CD4-positive, CD25-positive, alpha-beta regulatory T cell (primary cell): ENCODE results near the gene VIPR2. TPM values are rescaled to one million over a fixed set of nuclear protein-coding genes. Genes with fewer than 3 reads are reported as not detected.
A peak's percentile ranks its signal among the peaks of the same experiment; 100 is the strongest.

Source experiments
- ATAC-seq, 2 donors: fragments of 150-1000 bp; cut with Tn5 transposase; one replicate each; pipeline ENCODE4 v1.10.0; 2021; ENCODE audit warnings: low read depth in 2 of 2, moderate number of reproducible peaks in 2 of 2, moderate library complexity in 1 of 2
- DNase-seq, 3 donors: peaks; one replicate each; pipeline versions ENCODE4 v3.0.0 to v3.0.0-alpha.2; 2012 to 2022; ENCODE audit warnings: mixed read lengths in 1 of 3
- H3K27ac ChIP-seq: one replicate; pipeline ENCODE4 v1.7.0; 2013; ENCODE audit warnings: mild to moderate bottlenecking, low read length; ENCODE audit not compliant: insufficient read depth, poor library complexity, severe bottlenecking
- H3K27me3 ChIP-seq: one replicate; pipeline ENCODE4 v1.7.0; 2013; ENCODE audit warnings: low read length; ENCODE audit not compliant: control insufficient read depth, insufficient read depth
- H3K36me3 ChIP-seq: one replicate; pipeline ENCODE4 v1.7.0; 2013; ENCODE audit warnings: mild to moderate bottlenecking, low read length, moderate library complexity; ENCODE audit not compliant: control insufficient read depth, insufficient read depth
- H3K4me1 ChIP-seq: 2 replicates; pipeline ENCODE4 v1.7.0; 2013; ENCODE audit warnings: mild to moderate bottlenecking, low read length; ENCODE audit not compliant: insufficient read depth, control insufficient read depth, poor library complexity, severe bottlenecking
- H3K4me3 ChIP-seq: one replicate; pipeline ENCODE4 v1.7.0; 2013; ENCODE audit warnings: low read depth, mild to moderate bottlenecking, low read length, moderate library complexity
- H3K9me3 ChIP-seq, 2 experiments: 1 replicate in 1 of 2; 2 replicates in 1 of 2; pipeline ENCODE4 v1.7.0; 2013; ENCODE audit warnings: low read length in 2 of 2, mild to moderate bottlenecking in 1 of 2, moderate library complexity in 1 of 2; ENCODE audit not compliant: control insufficient read depth in 2 of 2
- H3K27ac Mint-ChIP-seq, 3 donors: one replicate each; pipeline ENCODE4 v1.8.0; 2020 to 2022; ENCODE audit warnings: mild to moderate bottlenecking in 3 of 3, mixed read lengths in 3 of 3, moderate library complexity in 2 of 3
- H3K27me3 Mint-ChIP-seq: one replicate; pipeline ENCODE4 v1.8.0; 2022; ENCODE audit warnings: mild to moderate bottlenecking, mixed read lengths
- H3K36me3 Mint-ChIP-seq: one replicate; pipeline ENCODE4 v1.8.0; 2020; ENCODE audit warnings: mixed read lengths
- H3K4me1 Mint-ChIP-seq, 4 donors: one replicate each; pipeline ENCODE4 v1.8.0; 2020 to 2022; ENCODE audit warnings: mixed read lengths in 4 of 4, mild to moderate bottlenecking in 1 of 4
- H3K4me3 Mint-ChIP-seq, 4 donors: one replicate each; pipeline ENCODE4 v1.8.0; 2020 to 2022; ENCODE audit warnings: mild to moderate bottlenecking in 4 of 4, mixed read lengths in 4 of 4, moderate library complexity in 3 of 4
- H3K9me3 Mint-ChIP-seq, 7 donors: one replicate each; pipeline ENCODE4 v1.8.0; 2020 to 2022; ENCODE audit warnings: mixed read lengths in 7 of 7, mild to moderate bottlenecking in 3 of 7, moderate library complexity in 2 of 7
- polyA plus RNA-seq, 4 donors: library from polyadenylated mRNA; unstranded; fragments of 300-500 nt; fragmentation: Illumina TruSeq; gene quantifications; one replicate each; pipeline ENCODE4 v1.2.3, GENCODE V29; 2021
- total RNA-seq: library from RNA; stranded (reverse); gene quantifications from one replicate; pipeline ENCODE4 v1.2.3, GENCODE V29; 2022

Gene VIPR2
- total and polyA plus RNA-seq, 5 donors from 2014 or later = not detected

GRCh38 chr7:159067576-159068487 is 76.8 kb downstream of the VIPR2 start:
- H3K4me3 ChIP-seq = no peak overlapping the region

GRCh38 chr7:159066816-159067575 is 77.7 kb downstream of the VIPR2 start:
- Mint-ChIP-seq H3K27ac (peak overlapping the region in 1 of 3 donors; percentile 32), H3K4me1 (peaks cover 0 to 23% (median 2%) of the 10 kb centered on the region in 4 donors), H3K36me3 (no peaks in the 10 kb centered on the region), H3K27me3 (no peaks in the 10 kb centered on the region), H3K4me3 (no peak overlapping the region), H3K9me3 (no peaks in the 10 kb centered on the region)
- no peak for ATAC-seq
- H3K4me3 ChIP-seq = no peak overlapping the region
- no peaks in the 10 kb centered on the region for H3K27me3 ChIP-seq
- H3K9me3 ChIP-seq = no peaks in the 10 kb centered on the region
- H3K36me3 ChIP-seq = no peaks in the 10 kb centered on the region
- DNase-seq = no peak
- no peaks in the 10 kb centered on the region for H3K4me1 ChIP-seq
- H3K27ac ChIP-seq = no peak overlapping the region

More at GRCh38 chr7:159067576-159068487, 76.8 kb downstream of the VIPR2 start:
- Histone ChIP-seq H3K27ac (no peak overlapping the region), H3K27me3 (no peaks in the 10 kb centered on the region), H3K36me3 (no peaks in the 10 kb centered on the region), H3K4me1 (no peaks in the 10 kb centered on the region), H3K9me3 (no peaks in the 10 kb centered on the region)
- Mint-ChIP-seq H3K36me3 (no peaks in the 10 kb centered on the region), H3K4me1 (peaks cover 0 to 23% (median 2%) of the 10 kb centered on the region in 4 donors), H3K4me3 (peak overlapping the region in 1 of 4 donors; percentile 29), H3K27ac (peak overlapping the region in 2 of 3 donors; percentile 13 to 32), H3K27me3 (no peaks in the 10 kb centered on the region), H3K9me3 (no peaks in the 10 kb centered on the region)
- DNase-seq = no peak
- ATAC-seq = no peak

GRCh38 chr7:159065852-159066480 is 78.7 kb downstream of the VIPR2 start:
- Histone ChIP-seq H3K27ac (no peak overlapping the region), H3K27me3 (no peaks in the 10 kb centered on the region), H3K4me3 (no peak overlapping the region), H3K9me3 (no peaks in the 10 kb centered on the region), H3K36me3 (no peaks in the 10 kb centered on the region), H3K4me1 (no peaks in the 10 kb centered on the region)
- DNase-seq = no peak
- H3K4me3 Mint-ChIP-seq = no peak overlapping the region
- peaks cover 0 to 19% (median 2%) of the 10 kb centered on the region in 4 donors for H3K4me1 Mint-ChIP-seq
- H3K9me3 Mint-ChIP-seq = no peaks in the 10 kb centered on the region
- H3K36me3 Mint-ChIP-seq = no peaks in the 10 kb centered on the region
- no peak overlapping the region for H3K27ac Mint-ChIP-seq
- ATAC-seq = no peak
- no peaks in the 10 kb centered on the region for H3K27me3 Mint-ChIP-seq

GRCh38 chr7:159064816-159065510 is 79.7 kb downstream of the VIPR2 start:
- no peaks in the 10 kb centered on the region for H3K9me3 ChIP-seq
- no peaks in the 10 kb centered on the region for H3K27me3 ChIP-seq
- no peak overlapping the region for H3K4me3 ChIP-seq
- Mint-ChIP-seq H3K36me3 (no peaks in the 10 kb centered on the region), H3K27me3 (no peaks in the 10 kb centered on the region), H3K9me3 (no peaks in the 10 kb centered on the region), H3K27ac (no peak overlapping the region), H3K4me3 (no peak overlapping the region), H3K4me1 (peaks cover 0 to 13% (median 0%) of the 10 kb centered on the region in 4 donors)
- H3K27ac ChIP-seq = no peak overlapping the region
- ATAC-seq = no peak
- no peak for DNase-seq
- H3K36me3 ChIP-seq = no peaks in the 10 kb centered on the region
- no peaks in the 10 kb centered on the region for H3K4me1 ChIP-seq

GRCh38 chr7:159064121-159064815 is 80.4 kb downstream of the VIPR2 start:
- H3K27me3 Mint-ChIP-seq = no peaks in the 10 kb centered on the region
- H3K4me1 Mint-ChIP-seq = peaks cover 0 to 10% (median 0%) of the 10 kb centered on the region in 4 donors
- no peaks in the 10 kb centered on the region for H3K36me3 ChIP-seq
- H3K4me3 ChIP-seq = no peak overlapping the region
- H3K27me3 ChIP-seq = no peaks in the 10 kb centered on the region
- H3K27ac Mint-ChIP-seq = no peak overlapping the region
- no peak overlapping the region for H3K27ac ChIP-seq
- H3K36me3 Mint-ChIP-seq = no peaks in the 10 kb centered on the region
- no peak overlapping the region for H3K4me3 Mint-ChIP-seq
- ATAC-seq (no peak), DNase-seq (no peak)
- no peaks in the 10 kb centered on the region for H3K9me3 ChIP-seq
- no peaks in the 10 kb centered on the region for H3K9me3 Mint-ChIP-seq
- no peaks in the 10 kb centered on the region for H3K4me1 ChIP-seq

GRCh38 chr7:159063046-159063840 is 81.4 kb downstream of the VIPR2 start:
- no peak overlapping the region for H3K27ac Mint-ChIP-seq
- no peak overlapping the region for H3K4me3 Mint-ChIP-seq
- Histone ChIP-seq H3K27me3 (no peaks in the 10 kb centered on the region), H3K9me3 (no peaks in the 10 kb centered on the region), H3K4me1 (no peaks in the 10 kb centered on the region), H3K36me3 (no peaks in the 10 kb centered on the region), H3K27ac (no peak overlapping the region), H3K4me3 (no peak overlapping the region)
- H3K36me3 Mint-ChIP-seq = no peaks in the 10 kb centered on the region
- H3K27me3 Mint-ChIP-seq = no peaks in the 10 kb centered on the region
- peaks cover 0 to 5% (median 0%) of the 10 kb centered on the region in 4 donors for H3K4me1 Mint-ChIP-seq
- DNase-seq = no peak
- H3K9me3 Mint-ChIP-seq = no peaks in the 10 kb centered on the region
- no peak for ATAC-seq
